Daoy (cell line): ENCODE results near the gene HMMR. TPM values are rescaled to one million over a fixed set of nuclear protein-coding genes. Genes with fewer than 3 reads are reported as not detected.

Source experiments
- DNase-seq: peaks from one replicate; pipeline ENCODE4 v3.0.0-alpha.2; 2015; ENCODE audit warnings: low read depth
- total RNA-seq: library from RNA; depleted of rRNA; stranded (reverse); fragments of >200 nt; shearing (Covaris generic); gene quantifications from 2 replicates; pipeline ENCODE4 v1.2.3, GENCODE V29; 2014

Gene HMMR
- total RNA-seq, 1 experiment from 2014 or later = 78.3 TPM

DNA sequence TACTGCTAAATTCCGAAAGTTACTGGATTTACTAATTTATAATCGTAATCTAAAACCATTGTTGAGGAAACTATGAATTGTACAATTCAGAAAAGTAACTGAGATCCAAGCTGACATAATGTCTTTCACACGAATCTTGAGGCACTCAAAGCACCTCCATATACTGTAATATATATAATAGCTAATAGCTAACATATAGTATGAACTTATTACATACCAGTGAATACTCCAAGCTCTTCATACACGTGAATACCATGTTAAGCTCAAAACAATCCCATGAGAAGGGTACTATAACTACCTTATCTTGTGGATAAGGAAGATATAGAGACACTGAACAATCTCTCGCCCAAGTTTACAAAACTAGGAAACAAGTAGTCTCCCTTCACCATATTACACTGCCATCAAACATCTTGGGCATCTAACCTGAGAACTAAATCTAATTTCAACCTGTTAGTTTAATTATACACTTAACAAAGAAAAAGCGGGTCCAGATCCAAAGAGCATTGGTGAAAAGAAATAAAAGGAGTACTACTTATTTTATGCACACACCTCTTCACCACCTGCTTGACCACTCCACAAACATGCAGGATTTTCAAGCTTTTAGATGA lies 1.6 kb upstream of the HMMR start:
- no peak for DNase-seq

GRCh38 chr5:163459462-163459818 lies 992 bp upstream of the HMMR start:
- DNase-seq = no peak

DNA sequence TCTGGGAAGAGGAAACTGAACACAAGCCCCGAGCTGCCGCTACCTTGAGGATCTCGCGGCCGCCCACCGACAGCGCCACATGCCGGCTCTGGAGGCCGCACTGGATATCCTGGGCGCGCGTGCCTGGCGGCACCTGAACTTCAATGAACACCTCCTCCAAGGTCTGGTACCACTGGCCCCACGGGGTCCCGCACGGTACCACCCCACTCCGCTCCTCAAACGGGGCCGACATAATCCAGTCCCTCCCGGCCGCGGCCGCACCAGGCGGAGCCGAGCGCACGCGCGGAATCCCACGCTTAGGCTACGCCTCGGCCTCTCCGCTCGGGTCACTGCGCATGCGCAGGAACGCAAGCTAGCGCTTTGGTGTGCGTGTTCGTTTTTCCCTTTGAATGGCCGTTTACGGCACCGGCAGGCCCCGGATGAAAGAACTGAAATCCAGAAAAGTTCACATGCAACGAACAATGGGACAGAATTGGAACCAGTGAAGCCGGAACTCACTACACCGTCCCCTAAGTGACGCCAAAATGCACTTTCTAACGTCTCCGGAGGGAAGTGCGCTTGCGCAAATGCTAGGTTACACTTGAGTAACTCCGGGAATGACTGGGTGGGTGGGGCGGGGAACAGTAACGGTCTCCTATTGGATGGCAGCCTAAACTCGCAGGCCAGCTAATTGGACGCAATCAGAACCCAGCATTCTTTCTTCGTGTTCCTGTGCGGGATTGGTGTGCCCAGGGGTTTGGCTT lies 442 bp upstream of the HMMR start, which contains the start of gene NUDCD2:
NUDCD2 (minus strand) TSS at position 284 of the 743 bp plus-strand sequence; CDS start at position 232, 52 bp downstream.
- peak; percentile 98 for DNase-seq

- no peak for DNase-seq
These were observed 2.6 kb downstream of the HMMR start for GRCh38 chr5:163463063-163463435.

DNA sequence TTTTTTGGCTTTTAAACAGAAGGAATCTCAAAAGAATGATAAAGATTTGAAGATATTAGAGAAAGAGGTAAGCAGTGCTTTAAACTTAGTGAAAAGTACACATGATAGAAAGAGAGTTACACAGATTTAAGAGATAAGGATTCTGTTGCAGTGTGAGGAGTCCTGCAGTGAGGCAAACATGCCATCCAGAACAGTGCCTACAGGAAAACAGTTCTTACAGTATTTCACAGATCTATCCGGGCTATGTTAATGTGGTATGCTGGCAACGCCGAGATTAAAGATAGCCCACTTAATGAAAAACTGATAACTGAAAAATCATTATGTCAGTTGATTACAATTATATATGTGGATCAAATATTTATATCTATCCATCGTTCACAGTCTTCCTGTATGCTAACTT lies 7.2 kb downstream of the HMMR start:
- no peak for DNase-seq

DNA sequence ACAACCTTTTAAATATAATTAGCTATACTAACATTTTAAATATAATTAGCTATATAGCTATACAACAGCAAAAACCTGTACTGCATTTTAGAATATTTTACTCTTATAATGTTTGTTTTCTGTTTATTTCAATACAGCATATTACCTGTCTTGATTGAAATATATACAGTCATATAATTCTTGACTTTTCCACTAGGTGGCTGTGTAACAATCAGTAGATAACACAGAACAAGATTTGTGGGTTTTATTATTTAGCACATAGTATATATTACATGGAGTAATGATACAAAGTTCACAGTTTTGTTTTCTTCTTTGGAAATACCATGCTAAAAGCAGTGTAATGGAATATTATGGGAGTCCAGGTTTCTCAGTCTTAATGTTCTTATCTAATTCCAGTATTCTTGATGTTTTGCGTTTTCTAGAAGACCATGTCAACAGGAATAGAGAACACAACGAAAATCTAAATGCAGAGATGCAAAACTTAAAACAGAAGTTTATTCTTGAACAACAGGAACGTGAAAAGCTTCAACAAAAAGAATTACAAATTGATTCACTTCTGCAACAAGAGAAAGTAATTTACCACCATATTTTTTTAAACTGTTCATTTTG lies 13.3 kb downstream of the HMMR start:
- no peak for DNase-seq

- no peak for DNase-seq
These were observed 15.0 kb downstream of the HMMR start for GRCh38 chr5:163475411-163475810.

- DNase-seq = peak; percentile 11
These were observed 17.9 kb downstream of the HMMR start for GRCh38 chr5:163478126-163478981.

DNA sequence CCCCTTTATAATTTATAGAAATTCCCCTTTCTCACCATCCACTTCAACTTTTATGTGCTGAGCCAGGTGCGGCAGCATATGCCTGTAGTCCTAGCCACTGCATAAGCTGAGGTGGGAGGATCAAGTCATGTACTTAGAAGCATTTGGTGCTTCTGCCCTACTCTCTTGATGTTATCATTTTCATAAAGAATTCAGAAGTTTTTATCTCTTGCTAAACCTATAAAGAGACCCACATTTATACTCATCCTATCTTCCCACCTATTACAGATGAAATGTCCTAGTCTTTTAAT lies 18.5 kb downstream of the HMMR start:
- DNase-seq = no peak

DNA sequence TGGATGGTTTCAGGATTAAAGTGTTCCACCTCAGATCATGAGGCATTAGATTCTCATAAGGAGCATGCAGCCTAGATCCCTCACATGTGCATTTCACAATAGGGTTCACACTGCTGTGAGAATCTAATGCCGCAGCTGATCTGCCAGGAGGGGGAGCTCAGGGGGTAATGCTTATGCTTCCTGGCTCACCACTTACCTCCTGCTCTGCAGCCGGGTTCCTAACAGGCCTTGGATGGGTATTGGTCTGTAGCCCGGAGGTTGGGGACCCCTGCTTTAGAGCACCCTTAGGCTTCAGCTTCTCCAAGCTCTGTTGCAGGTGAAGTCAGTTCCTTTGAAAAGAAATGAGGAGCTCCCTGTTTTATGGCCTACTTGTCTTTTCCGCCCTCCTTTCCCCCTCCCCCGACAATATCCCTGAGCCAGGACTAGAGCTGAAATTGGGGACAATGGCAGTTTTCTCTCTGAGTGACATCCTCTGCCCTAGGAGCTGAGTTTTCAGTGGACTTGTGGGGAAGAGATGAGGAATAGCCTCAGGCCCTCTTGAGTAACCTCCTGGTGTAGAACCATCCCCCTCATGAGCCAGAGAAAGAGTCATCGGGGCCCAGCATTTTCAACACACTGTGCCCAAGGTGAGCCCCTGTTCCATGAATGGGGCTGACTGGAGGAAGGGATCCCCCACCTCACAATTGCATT lies 28.8 kb downstream of the HMMR start:
- DNase-seq = no peak

DNA sequence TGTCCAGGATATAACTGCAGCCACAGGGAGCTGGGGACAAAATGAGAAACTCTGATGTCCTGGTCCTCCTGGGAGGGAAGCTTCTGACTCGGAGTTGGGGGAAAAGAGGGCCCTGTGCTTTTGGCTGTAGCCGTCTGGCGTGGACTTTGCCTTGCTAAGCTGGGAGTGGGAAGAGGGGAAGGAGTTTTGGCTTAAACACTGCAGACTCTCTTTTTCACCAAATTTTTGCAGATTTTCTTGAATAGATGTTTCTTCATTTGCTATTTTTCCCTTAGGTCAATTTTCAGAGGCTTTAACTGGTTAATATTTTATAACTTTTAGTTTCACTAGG lies 29.3 kb downstream of the HMMR start:
- DNase-seq = no peak

DNA sequence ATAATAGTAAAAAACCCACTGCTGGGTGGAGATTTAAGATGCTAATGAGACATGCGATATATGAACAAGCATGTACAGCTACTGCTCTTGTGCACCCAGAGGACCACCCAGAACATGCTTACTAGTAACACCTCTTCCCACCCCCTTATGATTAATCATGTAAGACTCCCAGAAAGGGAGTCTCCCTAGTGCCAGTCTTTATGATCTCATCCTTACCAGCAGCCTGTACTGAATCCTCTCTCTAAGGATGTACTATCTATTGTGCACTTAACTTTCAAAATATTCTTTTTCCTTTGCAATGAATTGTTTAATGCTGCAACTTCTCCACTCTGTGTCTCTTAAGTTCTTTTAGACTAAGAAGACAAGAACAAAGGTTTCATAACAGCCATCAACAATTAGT lies 35.9 kb downstream of the HMMR start:
- no peak for DNase-seq

DNA sequence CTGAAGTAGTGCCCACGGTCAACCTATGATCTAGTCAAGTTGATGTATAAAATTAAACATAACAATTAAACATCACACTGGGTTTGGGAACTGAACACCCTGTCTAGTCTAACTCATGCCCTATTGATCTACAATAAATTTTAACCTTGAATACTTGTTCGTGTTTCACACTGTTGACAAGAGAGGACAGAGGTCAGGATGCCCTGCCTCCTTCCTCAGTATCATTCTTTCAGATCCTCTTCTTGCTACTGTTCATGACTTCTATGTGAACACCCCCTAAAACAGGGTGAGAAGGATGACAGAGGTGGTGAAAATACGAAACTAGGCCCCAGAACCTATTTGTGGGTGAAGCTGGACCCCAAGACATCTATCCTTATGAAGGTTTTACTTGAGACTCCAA lies 36.9 kb downstream of the HMMR start:
- DNase-seq = no peak

- DNase-seq = peak; percentile 34
These were observed 38.5 kb downstream of the HMMR start for GRCh38 chr5:163498886-163499285.

DNA sequence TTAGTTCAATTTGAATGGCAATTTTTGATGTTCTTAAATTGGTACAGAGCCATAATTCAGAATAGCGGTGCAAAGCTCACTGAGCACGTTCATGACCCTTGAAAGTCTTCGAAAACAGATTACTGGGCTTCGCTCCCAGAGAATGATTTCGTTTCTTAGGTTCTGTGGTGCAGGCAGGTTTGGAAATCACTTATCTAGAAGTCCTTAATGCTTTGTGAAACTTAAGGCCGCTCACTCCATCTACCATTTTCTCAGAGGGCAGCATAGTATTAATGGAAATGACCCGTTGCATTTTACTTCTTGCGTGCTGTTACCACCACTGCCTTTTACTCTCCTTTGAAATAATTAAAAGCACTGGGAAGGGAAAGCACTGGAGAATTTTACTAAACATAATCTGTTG lies 42.1 kb downstream of the HMMR start:
- no peak for DNase-seq

- DNase-seq = peak; percentile 63
These were observed 43.0 kb downstream of the HMMR start for GRCh38 chr5:163503106-163504078.

DNA sequence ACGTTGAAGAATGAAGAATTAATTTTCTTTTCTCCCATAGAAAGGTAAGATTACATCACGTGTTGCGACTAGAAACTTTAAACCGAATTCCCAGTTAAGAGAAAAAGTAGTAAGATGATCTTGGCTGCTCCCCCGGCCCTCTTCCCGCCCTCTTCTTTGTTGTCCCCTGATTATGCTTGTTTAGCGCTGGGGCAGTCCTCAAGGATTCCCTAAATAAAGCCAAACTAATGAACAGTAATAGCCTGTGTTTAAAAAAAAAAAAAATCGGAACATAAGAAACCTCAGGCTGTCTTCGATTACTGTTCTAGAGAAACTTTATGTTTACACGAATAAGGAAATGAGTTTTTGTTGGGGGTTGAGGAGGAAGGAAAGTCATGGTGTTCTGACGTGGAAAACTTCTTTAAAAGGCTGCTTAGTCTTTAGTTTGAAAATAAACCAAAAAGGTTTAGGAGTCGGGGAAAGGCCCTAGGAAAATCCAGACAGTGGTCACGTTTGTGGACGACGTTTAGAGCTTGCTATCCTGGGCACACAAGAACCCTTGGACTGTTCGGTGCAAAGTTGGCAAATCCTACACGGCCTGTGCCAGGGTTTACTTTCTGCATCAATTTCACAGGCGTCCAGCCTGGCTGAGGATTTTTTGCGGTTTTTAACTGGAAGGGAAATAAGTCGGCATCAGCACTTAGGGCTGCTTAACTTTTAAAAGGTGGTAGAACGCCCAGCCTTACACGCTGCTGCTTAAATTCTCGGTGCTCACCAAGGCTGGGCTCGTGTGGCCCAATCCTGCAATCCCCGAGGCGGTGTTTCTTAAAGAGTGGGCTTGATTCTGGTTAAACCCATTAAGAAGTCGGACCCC lies 43.9 kb downstream of the HMMR start:
- DNase-seq = peak; percentile 71

GRCh38 chr5:163505049-163505367 lies 44.6 kb downstream of the HMMR start:
- no peak for DNase-seq

DNA sequence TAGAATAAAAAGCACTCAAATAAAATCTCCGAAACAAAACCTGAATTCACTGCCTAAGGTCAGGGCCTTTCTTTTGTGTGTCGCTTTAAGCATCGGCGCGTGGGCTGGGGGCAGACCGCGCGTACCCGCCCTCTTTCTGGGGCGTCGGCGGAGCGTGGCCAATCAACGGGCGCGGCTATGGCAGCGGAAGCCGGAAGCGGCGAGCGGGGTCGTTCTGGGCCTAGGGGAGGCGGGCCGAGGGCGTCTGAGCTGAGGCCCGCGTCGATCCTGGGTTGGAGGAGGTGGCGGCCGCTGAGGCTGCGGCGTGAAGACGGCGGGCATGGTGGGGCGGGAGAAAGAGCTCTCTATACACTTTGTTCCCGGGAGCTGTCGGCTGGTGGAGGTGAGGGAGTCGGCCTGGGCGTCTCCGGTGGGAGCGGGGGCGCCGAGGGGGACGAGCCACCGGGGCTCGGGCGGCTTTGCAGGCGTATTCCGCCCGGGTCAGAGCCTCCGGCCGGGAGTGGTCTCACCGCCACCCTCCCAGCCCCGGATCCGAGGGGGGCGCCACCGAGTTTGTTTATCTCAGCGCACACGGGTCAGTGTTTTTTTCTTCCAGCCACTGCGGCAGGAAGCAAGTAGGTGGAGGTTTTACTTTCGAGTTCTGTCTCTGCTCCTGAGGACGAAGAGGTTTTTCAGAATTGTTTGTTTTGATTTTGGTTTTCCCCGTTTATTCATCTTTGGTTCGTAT lies 45.1 kb downstream of the HMMR start, which contains the start of gene MAT2B:
MAT2B (plus strand) TSS at position 252 of the 727 bp plus-strand sequence; CDS start at position 320, 68 bp downstream.
- DNase-seq = peak; percentile 99
